ENCODE data around the gene MZF1. TPM values are rescaled to one million over a fixed set of nuclear protein-coding genes. Genes with fewer than 3 reads are reported as not detected.
A peak's percentile ranks its signal among the peaks of the same experiment; 100 is the strongest.

MZF1 gene
- total and polyA plus RNA-seq, 9 of the 15 experiments (the other 6 are each of a cell fraction or from before 2014, with no cell fraction given) = 0.31 to 29.3 (median 11.5) TPM

- WGBS (ENCODE audit: insufficient coverage, low coverage, missing lambda C conversion rate) = 95% methylated on average over 18 of the region's 18 CpGs
- H2AFZ ChIP-seq (ENCODE audit: low read depth, low read length) = no peak overlapping the region
- no peak overlapping the region for H3K27ac ChIP-seq (ENCODE audit: extremely low read depth, low read depth, low read length)
- peaks cover 78% of the 10 kb centered on the region for H3K36me3 ChIP-seq (ENCODE audit: control insufficient read depth, insufficient read depth, low read length)
- no peaks in the 10 kb centered on the region for H3K27me3 ChIP-seq (ENCODE audit: control insufficient read depth in 2 of 2, insufficient read depth in 2 of 2, low read length in 2 of 2)
- ChIA-PET CTCF (ENCODE audit: low intra/inter-chr PET ratio) (no interaction called here), POLR2A (interaction anchor here (0.9 to 2.0 kb wide), 3 partner anchors 9 to 28 kb away, joined by 4 to 9 read pairs (median 4); partner anchors contain the start of gene UBE2M)
- DNase-seq (ENCODE audit: extremely low read depth in 1 of 4, low spot score in 3 of 4) (no peak), ATAC-seq (no peak), FAIRE-seq (no peak)
- H3K79me2 ChIP-seq (ENCODE audit: control insufficient read depth, insufficient read depth, low read length) = peaks cover 49% of the 10 kb centered on the region
- no peaks in the 10 kb centered on the region for H3K9me3 ChIP-seq (replicated peaks; ENCODE audit: control insufficient read depth, insufficient read depth, low read depth, low read length)
- H4K20me1 ChIP-seq (replicated peaks; ENCODE audit: control insufficient read depth, insufficient read depth, low read length) = peaks cover 44% of the 10 kb centered on the region
- in situ Hi-C loops (cut with MboI) = no loop called here
- no peak overlapping the region for H3K4me2 ChIP-seq (ENCODE audit: insufficient read depth, low read length)
- H3K9me1 ChIP-seq (ENCODE audit: control insufficient read depth, insufficient read depth, low read length) = peaks cover 8% of the 10 kb centered on the region
- BruUV-seq (replicated peaks) = no TSS peak
- peaks cover 13 to 42% of the 10 kb centered on the region in 2 experiments; a peak in 4 of 5 replicates for H3K4me1 ChIP-seq (replicated peaks in 1 of 2; ENCODE audit: control insufficient read depth in 2 of 2, insufficient read depth in 2 of 2, low read length in 2 of 2)
- H3K4me3 ChIP-seq = no peak overlapping the region
- H3K9ac ChIP-seq (ENCODE audit: insufficient read depth in 1 of 2, low read depth in 2 of 2, low read length in 2 of 2) = peak overlapping the region in 1 of 2 experiments; percentile 56; a peak in 2 of 4 replicates
- intact Hi-C loops (cut with micrococcal nuclease) = no loop called here
- TF ChIP-seq GABPB1 (CRISPR knock-in tag; IDR thresholded peaks at IDR 0.05) (no peak), HLTF (IDR thresholded peaks at IDR 0.05) (no peak), ZNF561 (CRISPR knock-in tag; conservative IDR thresholded peaks at IDR 0.05) (no peak), PBX2 (CRISPR knock-in tag; IDR thresholded peaks at IDR 0.05; ENCODE audit: low read depth) (no peak), PBX2 (tag; conservative IDR thresholded peaks at IDR 0.05; ENCODE audit: low read depth) (no peak), XRCC4 (IDR thresholded peaks at IDR 0.05; ENCODE audit: extremely low read depth, insufficient read depth, insufficient read length) (no peak), HDAC8 (tag; IDR thresholded peaks at IDR 0.05) (no peak), SRSF1 (IDR thresholded peaks at IDR 0.05; ENCODE audit: low read depth, low read length) (no peak), ZNF398 (CRISPR knock-in tag; IDR thresholded peaks at IDR 0.05) (no peak), ETV6 (IDR thresholded peaks at IDR 0.05; ENCODE audit: borderline replicate concordance in 1 of 2, low read depth in 2 of 2, low read length in 1 of 2) (no peak), ETV6 (CRISPR knock-in tag; IDR thresholded peaks at IDR 0.05; ENCODE audit: borderline replicate concordance) (no peak), STAG1 (CRISPR knock-in tag; IDR thresholded peaks at IDR 0.05; ENCODE audit: borderline replicate concordance) (no peak), HMGN3 (IDR thresholded peaks at IDR 0.05; ENCODE audit: borderline replicate concordance, extremely low read depth, insufficient read length, low read depth, low read length) (no peak), PML (IDR thresholded peaks at IDR 0.05; ENCODE audit: low read length) (0 out of 2 replicates have a peak, but pooled peaks have one; percentile 14)
- TF ChIP-seq, protein P1, sequence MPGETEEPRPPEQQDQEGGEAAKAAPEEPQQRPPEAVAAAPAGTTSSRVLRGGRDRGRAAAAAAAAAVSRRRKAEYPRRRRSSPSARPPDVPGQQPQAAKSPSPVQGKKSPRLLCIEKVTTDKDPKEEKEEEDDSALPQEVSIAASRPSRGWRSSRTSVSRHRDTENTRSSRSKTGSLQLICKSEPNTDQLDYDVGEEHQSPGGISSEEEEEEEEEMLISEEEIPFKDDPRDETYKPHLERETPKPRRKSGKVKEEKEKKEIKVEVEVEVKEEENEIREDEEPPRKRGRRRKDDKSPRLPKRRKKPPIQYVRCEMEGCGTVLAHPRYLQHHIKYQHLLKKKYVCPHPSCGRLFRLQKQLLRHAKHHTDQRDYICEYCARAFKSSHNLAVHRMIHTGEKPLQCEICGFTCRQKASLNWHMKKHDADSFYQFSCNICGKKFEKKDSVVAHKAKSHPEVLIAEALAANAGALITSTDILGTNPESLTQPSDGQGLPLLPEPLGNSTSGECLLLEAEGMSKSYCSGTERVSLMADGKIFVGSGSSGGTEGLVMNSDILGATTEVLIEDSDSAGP (CRISPR knock-in tag; IDR thresholded peaks at IDR 0.05) = no peak
These were observed 25.5 kb downstream of the MZF1 start for GRCh38 chr19:58547323-58548312.

Data from K562 (cell line).